Mammary epithelial cell (primary cell): ENCODE measurements around the gene KRTAP26-1.

ENCODE experiments used
- EZH2 ChIP-seq: IDR thresholded peaks from 2 replicates; pipeline ENCODE4 v1.6.1; 2012; ENCODE audit warnings: low read length, inconsistent platforms, borderline replicate concordance
- TF ChIP-seq, protein P1 (sequence below), 2 donors: IDR thresholded peaks in 1 of 2; conservative IDR thresholded peaks in 1 of 2; 2 replicates each; pipeline ENCODE4 v1.5.1; 2011 to 2012; ENCODE audit warnings: inconsistent platforms in 2 of 2, low read length in 2 of 2, mild to moderate bottlenecking in 2 of 2, control low read depth in 1 of 2, low read depth in 1 of 2; ENCODE audit not compliant: insufficient read depth in 1 of 2; ENCODE audit errors: extremely low read depth in 1 of 2

DNA sequence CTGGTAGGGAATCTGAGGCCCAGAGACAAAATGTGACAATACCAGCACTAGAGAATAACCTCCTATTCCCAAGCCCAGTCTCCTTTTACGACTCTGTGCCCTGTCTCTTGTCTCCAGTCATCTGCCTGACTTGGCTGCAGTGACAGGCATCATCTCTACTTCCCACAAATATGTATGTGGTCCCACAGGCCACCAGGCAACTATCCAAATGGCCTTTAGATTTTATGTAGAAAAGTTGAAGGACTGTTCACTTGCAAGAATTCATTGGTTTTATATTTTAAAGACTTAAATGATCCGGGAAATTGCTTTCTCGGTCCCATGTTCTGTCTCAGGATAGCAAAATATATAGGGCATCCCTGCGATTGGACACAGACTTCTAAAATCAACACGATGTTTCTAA, 49.0 kb downstream of the KRTAP26-1 start:
- TF ChIP-seq, protein P1, sequence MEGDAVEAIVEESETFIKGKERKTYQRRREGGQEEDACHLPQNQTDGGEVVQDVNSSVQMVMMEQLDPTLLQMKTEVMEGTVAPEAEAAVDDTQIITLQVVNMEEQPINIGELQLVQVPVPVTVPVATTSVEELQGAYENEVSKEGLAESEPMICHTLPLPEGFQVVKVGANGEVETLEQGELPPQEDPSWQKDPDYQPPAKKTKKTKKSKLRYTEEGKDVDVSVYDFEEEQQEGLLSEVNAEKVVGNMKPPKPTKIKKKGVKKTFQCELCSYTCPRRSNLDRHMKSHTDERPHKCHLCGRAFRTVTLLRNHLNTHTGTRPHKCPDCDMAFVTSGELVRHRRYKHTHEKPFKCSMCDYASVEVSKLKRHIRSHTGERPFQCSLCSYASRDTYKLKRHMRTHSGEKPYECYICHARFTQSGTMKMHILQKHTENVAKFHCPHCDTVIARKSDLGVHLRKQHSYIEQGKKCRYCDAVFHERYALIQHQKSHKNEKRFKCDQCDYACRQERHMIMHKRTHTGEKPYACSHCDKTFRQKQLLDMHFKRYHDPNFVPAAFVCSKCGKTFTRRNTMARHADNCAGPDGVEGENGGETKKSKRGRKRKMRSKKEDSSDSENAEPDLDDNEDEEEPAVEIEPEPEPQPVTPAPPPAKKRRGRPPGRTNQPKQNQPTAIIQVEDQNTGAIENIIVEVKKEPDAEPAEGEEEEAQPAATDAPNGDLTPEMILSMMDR (conservative IDR thresholded peaks at IDR 0.05 in 1 of 2, IDR thresholded peaks at IDR 0.05 in 1 of 2; ENCODE audit: extremely low read depth in 1 of 2, insufficient read depth in 1 of 2, low read depth in 1 of 2, low read length in 2 of 2) = no peak
- TF ChIP-seq EZH2 = no peak
